NCI-H82 treated with DMSO at 0.1 percent for 48 hours (cell line): ENCODE data around the gene HSPA1B.
A peak's percentile ranks its signal among the peaks of the same experiment; 100 is the strongest.
"Not testable (repeated sequence)": the region's sequence is repeated elsewhere in the genome, so short reads cannot be mapped to it uniquely, and the experiment has no call there.

Experiments
- DNase-seq: peaks from one replicate; lab custom pipeline; 2025; ENCODE audit not compliant: unreplicated experiment; lab: John Stamatoyannopoulos, UW

The HSPA1B gene

GRCh38 chr6:31826793-31827285 is 699 bp upstream of the HSPA1B start:
- no peak for DNase-seq

- peak; percentile 45 for DNase-seq
Measured at GRCh38 chr6:31829633-31830283, 2.2 kb downstream of the HSPA1B start.

- DNase-seq = no peak
Measured at GRCh38 chr6:31830886-31831335, 3.4 kb downstream of the HSPA1B start.

- no peak for DNase-seq
Measured at GRCh38 chr6:31831350-31832215, 4.0 kb downstream of the HSPA1B start.

- DNase-seq = peak; percentile 70
Measured at GRCh38 chr6:31834367-31835250, 7.1 kb downstream of the HSPA1B start.

GRCh38 chr6:31836047-31836473 is 8.5 kb downstream of the HSPA1B start:
- DNase-seq = no peak

- DNase-seq = no peak
Measured at GRCh38 chr6:31836474-31837368, 9.2 kb downstream of the HSPA1B start.

GRCh38 chr6:31837369-31838113 is 10.0 kb downstream of the HSPA1B start:
- no peak for DNase-seq

- DNase-seq = not testable (repeated sequence)
Measured at GRCh38 chr6:31838114-31838553, 10.6 kb downstream of the HSPA1B start.

- DNase-seq = no peak
Measured at GRCh38 chr6:31838968-31839367, 11.4 kb downstream of the HSPA1B start.

- not testable (repeated sequence) for DNase-seq
Measured at GRCh38 chr6:31839779-31840126, 12.2 kb downstream of the HSPA1B start.

GRCh38 chr6:31842053-31842452 is 14.5 kb downstream of the HSPA1B start:
- DNase-seq = no peak

- DNase-seq = no peak
Measured at GRCh38 chr6:31844507-31844906, 17.0 kb downstream of the HSPA1B start.

- no peak for DNase-seq
Measured at GRCh38 chr6:31847276-31847978, 19.9 kb downstream of the HSPA1B start.

- DNase-seq = no peak
Measured at GRCh38 chr6:31850765-31851484, 23.4 kb downstream of the HSPA1B start.

- DNase-seq = no peak
Measured at GRCh38 chr6:31851485-31851832, 23.9 kb downstream of the HSPA1B start.

GRCh38 chr6:31851980-31852718 is 24.6 kb downstream of the HSPA1B start:
- not testable (repeated sequence) for DNase-seq
